NCI-H2029 treated with DMSO at 0.1 percent for 48 hours (cell line): ENCODE measurements around the gene NFIX.

ENCODE experiments used
- DNase-seq: peaks from one replicate; lab custom pipeline; 2025; lab: John Stamatoyannopoulos, UW

Gene NFIX

GRCh38 chr19:13128583-13128982 lies 133.3 kb downstream of the NFIX start:
- no peak for DNase-seq

GRCh38 chr19:13129384-13129783 lies 134.1 kb downstream of the NFIX start:
- DNase-seq = no peak

- no peak for DNase-seq
Observed at GRCh38 chr19:13130886-13131490, 135.7 kb downstream of the NFIX start.

- no peak for DNase-seq
Observed at GRCh38 chr19:13132471-13133180, 137.4 kb downstream of the NFIX start.

- DNase-seq = no peak
Observed at GRCh38 chr19:13133241-13133870, 138.1 kb downstream of the NFIX start.

GRCh38 chr19:13134626-13135025 lies 139.4 kb downstream of the NFIX start:
- no peak for DNase-seq

GRCh38 chr19:13135068-13136062 lies 140.1 kb downstream of the NFIX start:
- no peak for DNase-seq

- no peak for DNase-seq
Observed at GRCh38 chr19:13137290-13137794, 142.1 kb downstream of the NFIX start.

GRCh38 chr19:13138171-13138915 lies 143.1 kb downstream of the NFIX start:
- no peak for DNase-seq

- no peak for DNase-seq
Observed at GRCh38 chr19:13138916-13139198, 143.6 kb downstream of the NFIX start.

- no peak for DNase-seq
Observed at GRCh38 chr19:13139633-13140311, 144.5 kb downstream of the NFIX start.

GRCh38 chr19:13146763-13147563 lies 151.7 kb downstream of the NFIX start:
- DNase-seq = no peak
